Fibroblast of lung (primary cell): ENCODE results near the gene MTREX.

Experiments
- CTCF ChIP-seq, 2 donors: IDR thresholded peaks in 1 of 2; conservative IDR thresholded peaks in 1 of 2; 1 replicate in 1 of 2; 2 replicates in 1 of 2; pipeline ENCODE4 v1.5.1; 2011 to 2012; ENCODE audit warnings: low read length in 2 of 2, control low read depth in 1 of 2, inconsistent platforms in 1 of 2, low read depth in 1 of 2, mild to moderate bottlenecking in 1 of 2
- EZH2 ChIP-seq: IDR thresholded peaks from 2 replicates; pipeline ENCODE4 v1.5.1; 2012; ENCODE audit warnings: low read length, control low read depth, mild to moderate bottlenecking; ENCODE audit errors: missing control alignments

GRCh38 chr5:55345327-55345726 is 37.5 kb downstream of the MTREX start:
- no peak for TF ChIP-seq CTCF (conservative IDR thresholded peaks at IDR 0.05 in 1 of 2, IDR thresholded peaks at IDR 0.05 in 1 of 2; ENCODE audit: low read depth in 1 of 2, low read length in 2 of 2)
- TF ChIP-seq EZH2: no peak
